Stomach (tissue), 4 donors: Measurements from ENCODE around the gene BLID.

ENCODE experiments used
- CTCF ChIP-seq, 7 experiments: fragments of 450-650 bp in 4 of 7; fragments of 200-600 bp in 3 of 7; sonication (generic) in 3 of 7; IDR thresholded peaks; one replicate each; pipeline ENCODE4 v1.5.1; 2016 to 2019; ENCODE audit warnings: antibody characterized with exemption in 7 of 7, control low read depth in 2 of 7, mild to moderate bottlenecking in 1 of 7
- POLR2A ChIP-seq, 4 donors: fragments of 450-650 bp; IDR thresholded peaks; one replicate each; pipeline ENCODE4 v1.6.1; 2016; ENCODE audit warnings: antibody characterized with exemption in 4 of 4, control low read depth in 2 of 4, mild to moderate bottlenecking in 1 of 4, moderate library complexity in 1 of 4
- POLR2AphosphoS5 ChIP-seq, 3 donors: sonication (generic); formaldehyde crosslinking; IDR thresholded peaks; one replicate each; pipeline ENCODE4 v1.6.1; 2016; ENCODE audit warnings: antibody characterized with exemption in 3 of 3

DNA sequence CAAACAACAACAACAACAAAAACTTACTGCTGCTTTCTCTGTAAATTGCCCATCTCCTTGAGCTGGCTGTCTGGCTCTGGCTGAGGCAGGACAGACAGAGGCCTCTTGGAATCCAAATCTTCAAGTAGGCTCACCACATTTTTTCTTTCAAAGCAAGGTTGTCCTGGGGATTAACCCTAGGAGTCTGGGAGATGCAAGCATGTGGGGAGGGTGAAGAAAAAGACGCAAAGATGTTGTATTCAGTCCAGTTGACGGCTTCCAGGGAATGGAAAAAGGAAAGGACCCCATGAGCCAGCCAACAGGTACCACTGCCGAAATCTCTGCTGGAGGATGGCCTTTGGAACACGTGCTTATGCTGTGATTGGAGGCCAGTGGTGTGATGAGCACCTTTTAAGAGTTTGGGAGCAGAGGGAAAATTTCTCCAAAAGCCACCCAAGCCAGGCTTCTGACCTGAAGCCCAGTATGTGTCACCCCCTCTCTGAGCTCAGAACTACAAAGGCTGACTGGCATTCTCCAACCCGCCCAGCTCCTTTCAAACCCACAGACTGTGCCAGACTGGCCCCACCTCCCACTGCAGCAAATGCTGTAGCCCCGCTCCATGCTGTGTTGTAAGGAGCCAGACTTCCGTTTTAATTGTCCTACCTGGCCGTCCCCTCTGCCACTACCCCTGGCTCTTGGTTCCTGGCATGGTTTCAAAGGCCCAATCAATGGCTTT is 10.8 kb downstream of the BLID start:
- TF ChIP-seq POLR2A (IDR thresholded peaks at IDR 0.05) (no peak), CTCF (IDR thresholded peaks at IDR 0.05) (no peak), POLR2AphosphoS5 (IDR thresholded peaks at IDR 0.05) (no peak)
